Epithelial cell of proximal tubule (primary cell): ENCODE results near the gene FAM81A. TPM values are rescaled to one million over a fixed set of nuclear protein-coding genes. Genes with fewer than 3 reads are reported as not detected.
"Not testable (repeated sequence)": the region's sequence is repeated elsewhere in the genome, so short reads cannot be mapped to it uniquely, and the experiment has no call there.

ENCODE experiments used
- DNase-seq: peaks from one replicate; pipeline ENCODE4 v3.0.0-alpha.2; 2011; ENCODE audit warnings: low read depth
- H3K4me3 ChIP-seq: 2 replicates; pipeline ENCODE4 v1.5.1; 2011; ENCODE audit warnings: low read depth, mild to moderate bottlenecking, low read length
- total RNA-seq: library from RNA; depleted of rRNA; stranded (reverse); fragments of >200 nt; gene quantifications from 2 replicates; pipeline ENCODE4 v1.2.3, GENCODE V29; 2015
- TF ChIP-seq, protein P1 (sequence below): conservative IDR thresholded peaks from 2 replicates; pipeline ENCODE4 v1.5.1; 2012; ENCODE audit warnings: low read depth, mild to moderate bottlenecking, low read length

Gene FAM81A
- total RNA-seq, 1 donor from 2014 or later: 5.2 TPM

DNA sequence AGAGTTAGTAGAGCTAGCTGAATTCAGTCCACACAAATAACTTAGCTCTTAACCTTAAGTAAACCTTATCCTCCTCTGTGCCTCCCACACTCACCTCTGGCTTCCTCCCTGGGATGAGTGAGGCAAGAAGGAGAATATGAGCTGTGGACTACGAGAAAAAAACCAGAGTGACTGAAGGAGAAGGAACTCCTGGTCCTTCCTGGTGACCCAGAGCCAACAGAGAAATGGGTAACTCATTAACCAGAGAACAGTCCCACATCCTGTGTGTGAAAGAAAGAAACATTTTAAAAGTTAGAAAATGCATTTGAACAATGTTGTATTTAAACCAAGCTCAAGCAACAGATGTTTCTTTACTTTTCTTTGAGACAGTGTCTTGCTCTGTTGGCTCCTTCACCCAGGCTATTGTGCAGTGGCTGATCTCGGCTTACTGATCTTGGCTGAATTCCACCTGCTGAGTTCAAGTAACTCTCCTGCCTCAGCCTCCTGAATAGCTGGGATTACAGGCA, 27.5 kb upstream of the FAM81A start:
- DNase-seq: peak; percentile 84
- peak overlapping the region; percentile 34 for H3K4me3 ChIP-seq
- TF ChIP-seq, protein P1, sequence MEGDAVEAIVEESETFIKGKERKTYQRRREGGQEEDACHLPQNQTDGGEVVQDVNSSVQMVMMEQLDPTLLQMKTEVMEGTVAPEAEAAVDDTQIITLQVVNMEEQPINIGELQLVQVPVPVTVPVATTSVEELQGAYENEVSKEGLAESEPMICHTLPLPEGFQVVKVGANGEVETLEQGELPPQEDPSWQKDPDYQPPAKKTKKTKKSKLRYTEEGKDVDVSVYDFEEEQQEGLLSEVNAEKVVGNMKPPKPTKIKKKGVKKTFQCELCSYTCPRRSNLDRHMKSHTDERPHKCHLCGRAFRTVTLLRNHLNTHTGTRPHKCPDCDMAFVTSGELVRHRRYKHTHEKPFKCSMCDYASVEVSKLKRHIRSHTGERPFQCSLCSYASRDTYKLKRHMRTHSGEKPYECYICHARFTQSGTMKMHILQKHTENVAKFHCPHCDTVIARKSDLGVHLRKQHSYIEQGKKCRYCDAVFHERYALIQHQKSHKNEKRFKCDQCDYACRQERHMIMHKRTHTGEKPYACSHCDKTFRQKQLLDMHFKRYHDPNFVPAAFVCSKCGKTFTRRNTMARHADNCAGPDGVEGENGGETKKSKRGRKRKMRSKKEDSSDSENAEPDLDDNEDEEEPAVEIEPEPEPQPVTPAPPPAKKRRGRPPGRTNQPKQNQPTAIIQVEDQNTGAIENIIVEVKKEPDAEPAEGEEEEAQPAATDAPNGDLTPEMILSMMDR: no peak

DNA sequence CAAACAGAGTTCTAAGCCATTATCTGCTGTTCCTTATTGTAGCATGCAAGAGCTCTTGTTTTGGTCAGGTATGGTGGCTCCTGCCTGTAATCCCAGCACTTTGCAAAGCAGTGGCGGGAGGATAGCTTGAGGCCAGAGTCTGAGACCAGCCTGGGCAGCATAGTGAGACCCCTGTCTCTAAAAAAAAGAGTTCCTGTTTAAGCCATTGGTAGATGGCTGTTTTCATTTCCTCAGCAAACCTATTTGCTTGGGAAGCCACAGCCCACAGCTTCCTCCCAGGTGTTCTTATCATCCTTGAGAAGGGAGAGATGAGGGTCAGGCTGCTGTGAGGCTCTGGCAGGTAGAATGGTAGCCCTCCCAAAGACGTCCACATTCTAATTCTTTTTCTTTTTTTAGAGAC, 24.4 kb upstream of the FAM81A start:
- no peak for DNase-seq
- TF ChIP-seq, protein P1: no peak
- H3K4me3 ChIP-seq: no peak overlapping the region

DNA sequence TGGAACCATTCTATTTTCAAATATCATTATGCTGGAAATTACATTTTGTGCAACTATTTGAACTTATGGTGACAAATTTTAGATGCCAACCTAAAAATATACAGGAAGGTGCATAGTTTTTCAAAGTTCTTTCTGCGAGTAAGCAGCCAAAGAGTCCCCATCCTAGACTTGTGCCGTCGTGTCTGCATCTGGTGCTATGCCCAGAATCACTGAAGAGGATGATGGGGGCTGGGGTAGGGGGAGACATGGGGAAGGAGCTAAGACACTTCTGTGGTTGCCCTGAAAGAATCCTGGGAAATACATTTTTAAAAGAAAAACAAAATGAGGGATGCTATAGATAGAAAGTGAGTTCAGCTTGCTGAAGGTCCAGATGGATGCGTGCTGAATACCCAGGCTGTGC, 21.2 kb upstream of the FAM81A start:
- no peak overlapping the region for H3K4me3 ChIP-seq
- DNase-seq: no peak
- TF ChIP-seq, protein P1: no peak

DNA sequence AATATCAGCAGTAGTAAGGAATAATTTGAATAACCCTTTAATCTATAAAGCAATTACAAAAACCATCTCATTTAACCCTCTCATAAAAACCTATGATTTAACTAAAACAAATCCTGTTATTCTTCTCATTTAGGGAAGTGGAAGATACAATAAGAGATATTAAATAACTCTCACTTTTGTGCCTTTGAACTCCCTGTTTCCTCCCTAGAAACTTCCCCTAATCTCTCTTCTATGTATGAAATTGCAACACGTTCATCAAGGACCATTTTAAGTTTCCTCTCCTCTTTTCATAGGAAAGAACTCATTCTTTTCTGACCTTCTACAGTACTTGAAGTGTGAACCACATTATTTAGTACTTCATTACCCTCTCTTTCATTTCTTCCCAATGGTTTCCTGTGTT, 18.8 kb upstream of the FAM81A start:
- no peak overlapping the region for H3K4me3 ChIP-seq
- TF ChIP-seq, protein P1: no peak
- DNase-seq: no peak

DNA sequence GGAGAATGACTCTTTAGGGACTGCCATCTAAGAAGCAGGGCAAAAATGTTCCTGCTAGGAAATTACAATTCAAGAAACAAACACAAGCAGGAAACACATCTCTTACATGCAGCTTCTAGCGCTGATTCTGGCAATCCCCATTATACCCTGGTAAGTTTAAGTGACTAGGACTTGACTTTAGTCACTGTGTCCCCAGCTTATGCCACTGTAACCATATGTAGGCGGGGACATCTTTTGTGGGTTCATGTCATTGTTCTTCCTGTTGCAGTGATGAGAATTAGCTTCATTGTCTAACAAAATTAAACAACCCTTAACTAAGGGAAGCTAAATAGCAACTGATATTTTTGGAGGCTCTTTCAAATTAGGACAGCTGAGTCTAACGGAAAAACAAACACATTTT, 17.9 kb upstream of the FAM81A start:
- H3K4me3 ChIP-seq: no peak overlapping the region
- TF ChIP-seq, protein P1: no peak
- DNase-seq: no peak

DNA sequence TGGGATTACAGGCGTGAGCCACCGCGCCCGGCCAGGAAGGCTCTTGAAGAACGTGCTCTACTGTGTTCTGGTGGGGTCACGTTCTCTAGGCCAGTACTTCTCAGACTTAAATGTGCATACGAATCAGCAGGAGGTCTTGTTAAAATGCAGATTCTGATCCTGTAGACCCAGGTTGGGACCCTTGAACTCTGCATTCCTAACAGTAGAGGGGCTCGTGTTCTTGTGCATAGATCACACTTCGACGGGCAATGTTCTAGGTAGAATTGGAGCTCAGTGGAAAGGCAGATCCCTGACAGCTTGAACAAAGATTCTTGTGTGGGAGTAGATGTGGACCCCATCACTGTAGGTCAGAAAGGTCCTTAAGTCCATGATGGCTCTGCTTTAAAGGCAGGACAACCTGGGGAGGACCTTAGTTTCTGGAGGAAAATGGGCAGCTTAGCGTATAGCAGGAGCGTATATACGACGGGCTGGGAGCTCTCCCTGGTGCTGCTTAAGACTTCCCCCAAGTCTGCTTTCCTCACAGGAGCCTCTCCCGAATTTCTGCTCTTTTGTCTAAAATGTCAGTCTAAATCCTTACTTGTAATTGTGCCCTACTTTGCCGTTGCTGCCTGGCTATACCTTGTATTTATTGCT, 16.9 kb upstream of the FAM81A start:
- H3K4me3 ChIP-seq: no peak overlapping the region
- DNase-seq: no peak
- TF ChIP-seq, protein P1: no peak

DNA sequence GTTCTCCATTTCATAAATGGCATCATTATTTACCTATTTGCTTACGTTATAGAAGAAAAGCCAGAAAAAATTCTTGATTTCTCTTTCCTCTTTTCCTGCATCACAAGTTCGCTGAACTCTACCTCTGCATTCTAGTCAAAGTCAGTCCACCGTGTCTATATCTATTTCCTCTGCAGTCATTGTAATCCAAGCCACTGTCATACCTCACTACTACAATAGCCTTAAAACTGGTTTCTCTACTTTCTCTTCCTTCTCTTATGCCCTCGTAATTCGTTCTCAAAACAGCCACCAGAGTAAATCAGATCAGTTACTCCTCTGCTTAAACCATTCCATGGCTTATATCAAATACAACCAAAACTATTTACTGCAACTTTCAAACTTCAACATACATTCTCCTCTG, 13.4 kb upstream of the FAM81A start:
- no peak for DNase-seq
- TF ChIP-seq, protein P1: no peak
- H3K4me3 ChIP-seq: no peak overlapping the region

DNA sequence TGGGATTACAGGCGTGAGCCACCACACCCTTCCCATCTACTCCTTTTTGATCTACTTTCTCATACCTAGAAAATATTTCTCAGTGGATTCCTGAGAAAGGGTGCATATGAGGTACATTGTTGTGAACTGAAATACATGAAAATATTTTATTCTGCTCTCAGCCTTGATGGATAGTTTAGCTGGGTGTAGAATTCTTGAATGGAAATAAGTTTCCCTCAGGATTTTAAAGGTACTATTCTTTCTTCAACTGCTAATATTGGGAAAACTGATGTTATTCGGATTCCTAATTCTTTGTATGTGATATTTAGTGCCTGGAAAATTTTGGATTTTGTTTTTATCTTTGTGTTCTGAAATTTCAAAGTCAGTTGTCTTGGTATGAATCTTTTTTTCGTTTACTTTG, 9.1 kb upstream of the FAM81A start:
- not testable (repeated sequence) for DNase-seq, H3K4me3 ChIP-seq
